ENCODE results near the gene RGS3.

Gene RGS3

GRCh38 chr9:113574441-113575262 lies 111.1 kb downstream of the RGS3 start:
- DNase-seq: no peak

DNA sequence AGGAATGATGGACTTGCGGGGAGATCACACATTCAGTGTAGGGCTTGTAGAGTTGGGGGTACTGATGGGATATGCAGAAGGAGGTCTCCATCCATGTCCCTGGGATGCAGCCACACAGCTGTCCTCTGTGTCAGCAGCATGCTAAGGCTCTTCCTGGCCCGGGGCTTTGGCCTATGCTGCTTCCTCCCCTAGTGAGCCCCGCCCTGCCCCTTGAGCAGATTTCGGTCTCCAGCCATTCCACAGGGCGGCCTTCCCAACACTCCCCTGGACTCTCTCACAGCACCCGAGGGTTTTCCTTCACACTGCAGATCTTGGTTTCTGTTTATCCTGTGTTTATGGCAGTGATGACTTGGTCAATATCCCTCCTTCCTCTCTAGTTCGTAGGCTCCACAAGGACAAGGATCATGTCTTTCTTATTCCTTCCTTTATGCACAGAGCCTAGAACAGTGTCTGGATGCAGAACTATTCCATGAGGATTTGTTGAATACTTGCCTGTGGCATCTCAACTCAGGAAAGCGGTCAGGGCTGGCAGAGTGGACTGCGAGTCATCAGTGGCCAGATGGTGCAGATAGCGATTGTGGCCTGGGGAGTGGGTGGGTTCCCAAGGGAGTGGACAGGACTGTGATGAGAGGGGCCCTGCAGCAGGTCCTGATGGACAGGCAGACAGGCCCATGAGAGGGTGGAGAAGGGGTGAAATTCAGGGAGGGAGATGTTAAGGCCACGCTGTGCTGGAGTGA lies 114.2 kb downstream of the RGS3 start:
- no peak for DNase-seq

- no peak for DNase-seq
Observed at GRCh38 chr9:113578279-113578865, 114.8 kb downstream of the RGS3 start.

GRCh38 chr9:113578882-113579282 lies 115.4 kb downstream of the RGS3 start:
- DNase-seq: peak; percentile 64

GRCh38 chr9:113579283-113580040 lies 115.9 kb downstream of the RGS3 start:
- no peak for DNase-seq

- peak; percentile 66 for DNase-seq
Observed at GRCh38 chr9:113580041-113580953, 116.8 kb downstream of the RGS3 start.

GRCh38 chr9:113580954-113581311 lies 117.4 kb downstream of the RGS3 start:
- DNase-seq: no peak

DNA sequence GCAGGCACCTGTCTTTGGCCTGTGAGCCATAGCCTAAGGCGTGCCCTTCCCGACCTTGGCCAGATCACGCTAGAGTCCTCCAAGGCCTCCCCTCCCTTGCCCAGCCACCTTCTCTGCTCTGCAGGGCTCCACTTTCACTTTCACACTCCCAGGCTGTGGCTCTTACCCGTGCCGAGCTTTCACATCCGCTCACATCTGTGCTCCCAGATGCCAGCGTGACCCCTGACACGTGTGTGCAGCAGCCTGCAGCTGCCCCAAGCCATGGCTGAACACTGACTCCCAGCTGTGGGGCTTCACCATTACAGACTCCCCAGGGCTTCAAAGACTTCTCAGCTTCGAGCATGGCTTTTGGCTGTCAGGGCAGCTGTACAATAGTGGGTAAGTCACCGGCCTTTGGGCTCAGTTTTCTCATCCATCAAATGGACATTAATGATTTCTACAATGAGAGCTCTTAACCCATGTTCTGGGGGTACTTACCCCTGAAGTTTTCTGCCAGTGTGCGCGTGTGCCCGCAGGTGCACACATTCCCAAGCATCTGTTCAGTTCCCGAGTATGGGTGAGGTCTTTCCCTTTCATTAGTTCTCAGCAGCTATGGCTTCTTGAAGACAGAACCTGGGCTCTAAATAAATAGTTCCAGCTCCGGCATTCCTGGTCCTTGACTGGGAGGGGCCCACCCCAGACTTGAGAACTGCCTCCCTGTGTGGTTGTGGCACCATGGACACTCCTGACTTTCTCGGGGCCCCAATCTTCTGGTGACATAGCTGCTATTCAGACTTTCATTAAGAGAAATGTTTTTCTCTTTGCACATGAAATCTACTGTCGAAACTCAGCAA lies 118.6 kb downstream of the RGS3 start:
- DNase-seq: peak; percentile 70

DNA sequence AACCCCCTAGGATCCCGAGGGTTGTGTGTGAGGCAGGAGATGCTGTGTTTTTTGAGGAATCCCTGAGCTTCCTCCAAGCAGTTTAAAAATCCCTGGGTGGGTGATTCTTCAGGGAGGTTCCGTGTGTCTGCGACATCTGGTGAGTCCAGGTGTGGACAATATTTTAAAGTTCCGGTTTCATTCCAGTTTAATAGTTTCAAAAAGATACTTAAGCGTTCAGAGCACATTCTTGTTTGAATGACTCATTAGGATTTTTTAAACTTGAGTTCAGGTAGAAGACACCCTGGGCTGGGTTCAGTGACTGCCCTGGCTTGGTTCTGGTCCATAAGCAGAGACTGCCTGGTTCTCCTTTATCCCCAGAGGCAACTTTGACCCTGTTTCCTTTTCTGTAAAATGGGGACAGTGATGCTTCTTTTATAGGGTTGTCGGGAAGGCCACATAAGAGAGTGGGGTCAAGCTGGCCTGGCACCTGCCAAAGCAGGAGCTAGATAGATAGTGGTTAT lies 119.2 kb downstream of the RGS3 start:
- DNase-seq: no peak

- no peak for DNase-seq
Observed at GRCh38 chr9:113583511-113584427, 120.2 kb downstream of the RGS3 start.

DNA sequence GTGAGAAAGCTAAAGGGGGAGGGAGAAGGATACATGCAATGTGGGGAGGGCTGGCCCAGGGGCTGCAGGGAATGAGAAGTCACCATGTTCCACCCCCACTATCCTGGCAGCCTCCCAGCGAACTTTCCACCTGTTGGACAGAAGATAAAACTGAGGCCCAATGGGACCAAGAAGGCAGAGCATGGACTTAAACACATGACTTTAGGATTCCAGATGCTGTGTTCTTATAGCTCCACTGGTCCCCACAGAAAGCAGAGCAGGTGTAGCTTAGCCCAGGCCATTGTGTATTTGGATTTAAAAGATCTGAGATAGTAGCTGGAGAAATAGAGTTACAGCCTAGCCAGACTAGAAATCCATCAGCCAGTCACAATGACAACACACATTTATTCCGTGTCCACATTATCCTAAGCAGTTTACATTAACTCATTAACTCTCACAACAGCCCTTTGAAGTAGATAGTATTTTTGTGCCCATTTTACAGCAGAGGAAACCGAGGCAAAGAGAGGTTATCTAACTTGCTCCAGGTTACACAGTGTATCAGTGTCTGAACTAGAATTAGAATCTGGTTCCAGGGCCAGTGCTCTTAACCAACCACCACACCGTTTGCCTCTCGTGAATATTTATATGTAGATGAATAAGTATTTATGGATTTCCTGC lies 121.0 kb downstream of the RGS3 start:
- DNase-seq: no peak

GRCh38 chr9:113585085-113585442 lies 121.5 kb downstream of the RGS3 start:
- no peak for DNase-seq

DNA sequence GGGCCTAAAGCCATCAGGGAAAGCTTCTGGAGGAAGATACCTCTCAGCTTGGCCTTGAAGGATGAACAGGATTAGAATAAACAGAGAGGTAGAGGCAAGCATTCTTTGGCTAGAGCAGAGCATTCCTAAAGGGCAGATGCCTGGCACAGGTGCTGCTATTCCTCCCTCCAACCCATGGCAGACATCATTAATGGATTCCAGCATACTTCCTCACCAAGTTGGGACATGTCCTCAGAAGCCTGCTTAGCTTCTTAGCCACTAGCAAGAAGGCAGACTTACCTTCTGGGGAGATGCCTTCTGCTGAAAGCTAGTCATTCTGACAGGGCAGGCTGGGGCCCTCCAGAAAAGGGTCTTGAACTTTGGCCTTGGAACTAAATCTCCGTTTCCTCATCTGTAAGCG lies 122.0 kb downstream of the RGS3 start:
- no peak for DNase-seq

- peak; percentile 24 for DNase-seq
Observed at GRCh38 chr9:113587471-113588031, 124.0 kb downstream of the RGS3 start.

GRCh38 chr9:113588242-113588810 lies 124.8 kb downstream of the RGS3 start:
- no peak for DNase-seq

DNA sequence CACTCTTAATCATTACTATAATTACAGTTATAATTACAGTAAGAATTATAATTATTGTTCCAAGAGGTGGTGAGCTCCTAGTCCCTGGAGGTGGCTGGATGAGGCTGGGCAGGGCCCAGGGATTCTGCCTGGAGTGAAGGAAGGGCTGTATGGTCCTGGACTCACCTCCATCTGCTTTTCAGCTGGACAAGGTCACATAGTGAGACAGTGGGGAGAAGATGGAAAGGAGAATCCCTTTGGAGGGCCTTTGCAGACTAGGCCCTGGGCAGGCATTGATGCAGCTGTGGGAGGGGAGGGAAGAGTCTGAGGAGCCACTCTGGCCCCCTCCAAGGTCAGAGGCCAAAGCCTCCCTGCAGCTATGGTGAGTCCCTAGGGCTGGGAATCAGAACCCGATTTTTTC lies 125.4 kb downstream of the RGS3 start:
- no peak for DNase-seq

GRCh38 chr9:113589407-113589806 lies 125.9 kb downstream of the RGS3 start:
- no peak for DNase-seq

DNA sequence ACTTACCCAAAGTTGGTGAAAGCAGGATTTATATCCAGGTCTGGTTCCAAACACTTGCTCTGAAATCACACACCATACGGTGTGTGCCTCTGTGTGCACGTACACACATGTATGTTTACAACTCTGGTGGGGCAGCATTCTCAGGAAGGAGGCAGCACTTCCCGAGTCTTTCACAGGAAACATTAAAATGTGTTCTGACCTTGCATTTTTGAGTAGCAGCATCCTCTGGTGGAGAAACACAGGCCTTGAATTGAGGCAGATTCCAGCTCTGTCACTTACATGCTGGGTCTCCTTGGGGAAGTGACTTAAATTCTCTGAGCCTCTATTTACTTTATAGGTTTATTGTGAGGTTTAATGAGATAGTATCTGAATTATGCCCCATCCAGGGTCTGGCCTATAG lies 126.4 kb downstream of the RGS3 start:
- no peak for DNase-seq

- DNase-seq: no peak
Observed at GRCh38 chr9:113590389-113590788, 126.9 kb downstream of the RGS3 start.
